ENCODE results near the gene SRA1. TPM values are rescaled to one million over a fixed set of nuclear protein-coding genes. Genes with fewer than 3 reads are reported as not detected.

The SRA1 gene
- total RNA-seq, 2 experiments from 2014 or later: 18.8 to 24.5 TPM

DNA sequence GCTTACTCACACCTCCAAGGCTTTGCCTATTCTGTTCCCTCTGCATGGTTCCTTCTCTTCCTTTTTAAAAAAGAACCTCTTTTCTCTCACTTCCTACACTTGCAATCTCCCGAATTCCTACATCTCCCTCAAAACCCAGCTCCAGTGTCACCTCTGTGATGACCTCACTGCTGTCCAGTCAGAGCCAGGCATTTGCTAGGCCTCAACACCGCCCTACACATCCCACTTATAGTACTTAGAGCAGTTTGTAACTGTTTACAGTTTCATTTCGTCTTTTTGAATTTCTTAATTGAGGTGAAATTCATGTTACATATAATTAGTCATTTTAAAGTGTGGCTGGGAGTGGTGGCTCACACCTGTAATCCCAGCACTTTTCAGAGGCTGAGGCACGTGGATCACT lies 44.9 kb upstream of the SRA1 start:
- H3K36me3 ChIP-seq (ENCODE audit: insufficient read depth, low read length): no peaks in the 10 kb centered on the region
- no peaks in the 10 kb centered on the region for H3K9me2 ChIP-seq (ENCODE audit: insufficient read depth, low read length)
- no peak overlapping the region for H3K4me3 ChIP-seq (ENCODE audit: low read depth, low read length, poor library complexity, severe bottlenecking)
- no peaks in the 10 kb centered on the region for H3K4me1 ChIP-seq (ENCODE audit: insufficient read depth, low read length, poor library complexity, severe bottlenecking)
- no peak overlapping the region for H3K4me2 ChIP-seq (ENCODE audit: low read length)
- no peak for DNase-seq (ENCODE audit: low spot score)
- no peak overlapping the region for H2AFZ ChIP-seq (ENCODE audit: low read length)
- ChIA-PET POLR2A (no interaction called here), CTCF (ENCODE audit: unreplicated experiment) (no interaction called here)
- intact Hi-C loops (cut with micrococcal nuclease; ENCODE audit: unreplicated experiment): no loop called here
- H3K79me2 ChIP-seq (ENCODE audit: insufficient read depth, low read depth, low read length): no peaks in the 10 kb centered on the region
- no peaks in the 10 kb centered on the region for H3K9me3 ChIP-seq (ENCODE audit: low read length)
- H3K27ac ChIP-seq (ENCODE audit: low read depth, low read length, poor library complexity, severe bottlenecking): no peak overlapping the region
- no peaks in the 10 kb centered on the region for H4K20me1 ChIP-seq (ENCODE audit: insufficient read depth, low read length)
- no peak for TF ChIP-seq EZH2phosphoT487 (IDR thresholded peaks at IDR 0.05; ENCODE audit: borderline replicate concordance, low read depth, low read length)
- TF ChIP-seq, protein P1, sequence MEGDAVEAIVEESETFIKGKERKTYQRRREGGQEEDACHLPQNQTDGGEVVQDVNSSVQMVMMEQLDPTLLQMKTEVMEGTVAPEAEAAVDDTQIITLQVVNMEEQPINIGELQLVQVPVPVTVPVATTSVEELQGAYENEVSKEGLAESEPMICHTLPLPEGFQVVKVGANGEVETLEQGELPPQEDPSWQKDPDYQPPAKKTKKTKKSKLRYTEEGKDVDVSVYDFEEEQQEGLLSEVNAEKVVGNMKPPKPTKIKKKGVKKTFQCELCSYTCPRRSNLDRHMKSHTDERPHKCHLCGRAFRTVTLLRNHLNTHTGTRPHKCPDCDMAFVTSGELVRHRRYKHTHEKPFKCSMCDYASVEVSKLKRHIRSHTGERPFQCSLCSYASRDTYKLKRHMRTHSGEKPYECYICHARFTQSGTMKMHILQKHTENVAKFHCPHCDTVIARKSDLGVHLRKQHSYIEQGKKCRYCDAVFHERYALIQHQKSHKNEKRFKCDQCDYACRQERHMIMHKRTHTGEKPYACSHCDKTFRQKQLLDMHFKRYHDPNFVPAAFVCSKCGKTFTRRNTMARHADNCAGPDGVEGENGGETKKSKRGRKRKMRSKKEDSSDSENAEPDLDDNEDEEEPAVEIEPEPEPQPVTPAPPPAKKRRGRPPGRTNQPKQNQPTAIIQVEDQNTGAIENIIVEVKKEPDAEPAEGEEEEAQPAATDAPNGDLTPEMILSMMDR (conservative IDR thresholded peaks at IDR 0.05; ENCODE audit: low read length): no peak
- BruUV-seq (replicated peaks): no TSS peak

DNA sequence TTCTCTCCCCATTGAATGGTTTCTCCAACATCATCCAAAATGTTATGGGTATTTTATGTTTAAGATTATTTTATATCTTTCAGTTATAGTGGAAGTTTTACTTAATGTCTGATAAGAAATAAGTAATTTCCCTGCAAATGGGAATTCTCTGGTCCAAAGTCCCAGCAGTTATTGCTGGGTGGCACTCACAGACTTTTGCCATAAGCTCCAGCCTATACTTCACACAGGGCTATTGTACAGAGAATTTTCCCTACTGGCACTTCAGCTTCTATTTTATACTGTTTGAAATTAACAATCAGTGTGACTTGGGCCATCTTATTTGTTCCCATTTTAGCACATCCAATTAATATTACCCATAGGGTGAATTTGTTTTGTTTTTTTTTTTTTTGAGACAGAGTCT lies 42.8 kb upstream of the SRA1 start:
- intact Hi-C loops (cut with micrococcal nuclease; ENCODE audit: unreplicated experiment): no loop called here
- Histone ChIP-seq H3K79me2 (ENCODE audit: insufficient read depth, low read depth, low read length) (no peaks in the 10 kb centered on the region), H3K9me3 (ENCODE audit: low read length) (no peaks in the 10 kb centered on the region), H3K36me3 (ENCODE audit: insufficient read depth, low read length) (no peaks in the 10 kb centered on the region), H3K27ac (ENCODE audit: low read depth, low read length, poor library complexity, severe bottlenecking) (no peak overlapping the region), H4K20me1 (ENCODE audit: insufficient read depth, low read length) (no peaks in the 10 kb centered on the region), H2AFZ (ENCODE audit: low read length) (no peak overlapping the region), H3K4me3 (ENCODE audit: low read depth, low read length, poor library complexity, severe bottlenecking) (no peak overlapping the region), H3K4me2 (ENCODE audit: low read length) (no peak overlapping the region), H3K9me2 (ENCODE audit: insufficient read depth, low read length) (no peaks in the 10 kb centered on the region), H3K4me1 (ENCODE audit: insufficient read depth, low read length, poor library complexity, severe bottlenecking) (no peaks in the 10 kb centered on the region)
- no peak for DNase-seq (ENCODE audit: low spot score)
- no TSS peak for BruUV-seq (replicated peaks)
- POLR2A ChIA-PET: interaction anchor here (0.6 to 1.4 kb wide), 2 partner anchors 11 to 206 kb away, joined by 3 to 5 read pairs; no protein-coding TSS in a partner anchor
- CTCF ChIA-PET (ENCODE audit: unreplicated experiment): no interaction called here
- TF ChIP-seq, protein P1 (conservative IDR thresholded peaks at IDR 0.05; ENCODE audit: low read length): no peak
- no peak for TF ChIP-seq EZH2phosphoT487 (IDR thresholded peaks at IDR 0.05; ENCODE audit: borderline replicate concordance, low read depth, low read length)

DNA sequence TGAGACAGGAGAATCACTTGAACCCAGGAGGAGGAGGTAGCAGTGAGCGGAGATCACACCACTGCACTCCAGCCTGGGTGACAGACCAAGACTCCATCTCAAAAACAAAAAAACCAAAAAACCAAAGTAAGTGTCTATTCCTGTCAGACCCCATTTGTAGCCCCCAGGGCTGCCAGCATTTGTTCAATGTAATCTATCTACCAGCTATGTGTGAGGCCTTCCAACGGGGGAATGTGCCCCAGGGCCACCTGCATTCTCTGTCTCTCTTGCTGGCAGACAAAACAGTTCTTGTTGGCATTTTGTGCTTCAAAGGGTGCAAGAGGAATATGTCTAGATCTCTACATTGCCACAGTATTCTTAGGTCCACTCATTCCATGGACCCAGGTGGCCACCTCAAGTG lies 41.6 kb upstream of the SRA1 start:
- Histone ChIP-seq H3K36me3 (ENCODE audit: insufficient read depth, low read length) (no peaks in the 10 kb centered on the region), H3K4me2 (ENCODE audit: low read length) (no peak overlapping the region), H3K79me2 (ENCODE audit: insufficient read depth, low read depth, low read length) (no peaks in the 10 kb centered on the region), H3K9me2 (ENCODE audit: insufficient read depth, low read length) (no peaks in the 10 kb centered on the region), H2AFZ (ENCODE audit: low read length) (no peak overlapping the region), H3K9me3 (ENCODE audit: low read length) (no peaks in the 10 kb centered on the region), H3K4me3 (ENCODE audit: low read depth, low read length, poor library complexity, severe bottlenecking) (no peak overlapping the region), H4K20me1 (ENCODE audit: insufficient read depth, low read length) (no peaks in the 10 kb centered on the region), H3K4me1 (ENCODE audit: insufficient read depth, low read length, poor library complexity, severe bottlenecking) (no peaks in the 10 kb centered on the region), H3K27ac (ENCODE audit: low read depth, low read length, poor library complexity, severe bottlenecking) (no peak overlapping the region)
- intact Hi-C loops (cut with micrococcal nuclease; ENCODE audit: unreplicated experiment): no loop called here
- TF ChIP-seq, protein P1 (conservative IDR thresholded peaks at IDR 0.05; ENCODE audit: low read length): no peak
- TF ChIP-seq EZH2phosphoT487 (IDR thresholded peaks at IDR 0.05; ENCODE audit: borderline replicate concordance, low read depth, low read length): no peak
- POLR2A ChIA-PET: interaction anchor here (1.4 kb wide), 1 partner anchor 10 kb away, joined by 5 read pairs; no protein-coding TSS in a partner anchor
- CTCF ChIA-PET (ENCODE audit: unreplicated experiment): no interaction called here
- no TSS peak for BruUV-seq (replicated peaks)
- no peak for DNase-seq (ENCODE audit: low spot score)
